Germinal center (tissue), 1 donor: Measurements from ENCODE around the gene COL5A3.
"Not testable (repeated sequence)": the region's sequence is repeated elsewhere in the genome, so short reads cannot be mapped to it uniquely, and the experiment has no call there.

Source experiments
- DNase-seq: peaks from one replicate; pipeline ENCODE4 v3.0.0; 2012; ENCODE audit warnings: mixed read lengths, low spot score

The COL5A3 gene

GRCh38 chr19:9970481-9970880 lies 39.8 kb downstream of the COL5A3 start:
- DNase-seq: no peak

- DNase-seq: no peak
Observed at GRCh38 chr19:9969688-9969975, 40.7 kb downstream of the COL5A3 start.

- no peak for DNase-seq
Observed at GRCh38 chr19:9968820-9969687, 41.2 kb downstream of the COL5A3 start.

- no peak for DNase-seq
Observed at GRCh38 chr19:9967326-9967725, 43.0 kb downstream of the COL5A3 start.

- DNase-seq: no peak
Observed at GRCh38 chr19:9966448-9966847, 43.9 kb downstream of the COL5A3 start.

- no peak for DNase-seq
Observed at GRCh38 chr19:9966024-9966423, 44.3 kb downstream of the COL5A3 start.

- DNase-seq: no peak
Observed at GRCh38 chr19:9962623-9963290, 47.5 kb downstream of the COL5A3 start.

- no peak for DNase-seq
Observed at GRCh38 chr19:9961103-9961502, 49.2 kb downstream of the COL5A3 start.

- DNase-seq: no peak
Observed at GRCh38 chr19:9958379-9958821, 51.9 kb downstream of the COL5A3 start.

GRCh38 chr19:9956956-9957355 lies 53.3 kb downstream of the COL5A3 start:
- DNase-seq: no peak

GRCh38 chr19:9953802-9954542 lies 56.3 kb downstream of the COL5A3 start:
- no peak for DNase-seq

GRCh38 chr19:9952276-9952675 lies 58.0 kb downstream of the COL5A3 start:
- no peak for DNase-seq

- DNase-seq: no peak
Observed at GRCh38 chr19:9947441-9947840, 62.9 kb downstream of the COL5A3 start.

- DNase-seq: not testable (repeated sequence)
Observed at GRCh38 chr19:9946528-9947125, 63.7 kb downstream of the COL5A3 start.

- no peak for DNase-seq
Observed at GRCh38 chr19:9945319-9945966, 64.9 kb downstream of the COL5A3 start.

GRCh38 chr19:9943744-9944143 lies 66.6 kb downstream of the COL5A3 start:
- DNase-seq: no peak

- no peak for DNase-seq
Observed at GRCh38 chr19:9941671-9942070, 68.6 kb downstream of the COL5A3 start.

- DNase-seq: no peak
Observed at GRCh38 chr19:9941231-9941630, 69.1 kb downstream of the COL5A3 start.

- DNase-seq: no peak
Observed at GRCh38 chr19:9940778-9941177, 69.5 kb downstream of the COL5A3 start.

- DNase-seq: no peak
Observed at GRCh38 chr19:9939301-9939913, 70.9 kb downstream of the COL5A3 start.

GRCh38 chr19:9937001-9937411 lies 73.3 kb downstream of the COL5A3 start:
- DNase-seq: no peak
